HCT116 (cell line): ENCODE data around the gene RFX8.

Source experiments
- EZH2 ChIP-seq: fragments of 200-600 bp; sonication (generic); IDR thresholded peaks from 2 replicates; pipeline ENCODE4 v1.6.1; 2017; ENCODE audit warnings: antibody characterized with exemption, mixed run types
- EZH2phosphoT487 ChIP-seq: fragments of 200-600 bp; IDR thresholded peaks from 2 replicates; pipeline ENCODE4 v1.6.1; 2018; ENCODE audit warnings: antibody characterized with exemption, borderline replicate concordance
- POLR2A ChIP-seq: IDR thresholded peaks from 2 replicates; pipeline ENCODE4 v1.7.0; 2011; ENCODE audit warnings: borderline replicate concordance; ENCODE audit not compliant: insufficient read depth, insufficient read length; ENCODE audit errors: extremely low read depth
- POLR2AphosphoS5 ChIP-seq: IDR thresholded peaks from 2 replicates; pipeline ENCODE4 v1.6.1; 2011; ENCODE audit warnings: mild to moderate bottlenecking, low read depth, low read length, moderate library complexity
- SP1 ChIP-seq: IDR thresholded peaks from 2 replicates; pipeline ENCODE4 v1.6.1; 2012; ENCODE audit warnings: low read depth
- YY1 ChIP-seq: IDR thresholded peaks from 2 replicates; pipeline ENCODE4 v1.6.1; 2011; ENCODE audit warnings: low read length, low read depth, moderate library complexity, mild to moderate bottlenecking; ENCODE audit not compliant: insufficient replicate concordance; ENCODE audit errors: extremely low read depth
- TF ChIP-seq, protein P1 (sequence below), 3 experiments: fragments of 200-600 bp in 1 of 3; sonication (generic) in 1 of 3; IDR thresholded peaks in 2 of 3; conservative IDR thresholded peaks in 1 of 3; 2 replicates each; pipeline ENCODE4 v1.5.1; 2012 to 2017; ENCODE audit warnings: low read depth in 2 of 3, low read length in 2 of 3, antibody characterized with exemption in 1 of 3, borderline replicate concordance in 1 of 3, control low read depth in 1 of 3, mild to moderate bottlenecking in 1 of 3, mixed read lengths in 1 of 3, mixed run types in 1 of 3, moderate library complexity in 1 of 3; ENCODE audit not compliant: insufficient read depth in 1 of 3

DNA sequence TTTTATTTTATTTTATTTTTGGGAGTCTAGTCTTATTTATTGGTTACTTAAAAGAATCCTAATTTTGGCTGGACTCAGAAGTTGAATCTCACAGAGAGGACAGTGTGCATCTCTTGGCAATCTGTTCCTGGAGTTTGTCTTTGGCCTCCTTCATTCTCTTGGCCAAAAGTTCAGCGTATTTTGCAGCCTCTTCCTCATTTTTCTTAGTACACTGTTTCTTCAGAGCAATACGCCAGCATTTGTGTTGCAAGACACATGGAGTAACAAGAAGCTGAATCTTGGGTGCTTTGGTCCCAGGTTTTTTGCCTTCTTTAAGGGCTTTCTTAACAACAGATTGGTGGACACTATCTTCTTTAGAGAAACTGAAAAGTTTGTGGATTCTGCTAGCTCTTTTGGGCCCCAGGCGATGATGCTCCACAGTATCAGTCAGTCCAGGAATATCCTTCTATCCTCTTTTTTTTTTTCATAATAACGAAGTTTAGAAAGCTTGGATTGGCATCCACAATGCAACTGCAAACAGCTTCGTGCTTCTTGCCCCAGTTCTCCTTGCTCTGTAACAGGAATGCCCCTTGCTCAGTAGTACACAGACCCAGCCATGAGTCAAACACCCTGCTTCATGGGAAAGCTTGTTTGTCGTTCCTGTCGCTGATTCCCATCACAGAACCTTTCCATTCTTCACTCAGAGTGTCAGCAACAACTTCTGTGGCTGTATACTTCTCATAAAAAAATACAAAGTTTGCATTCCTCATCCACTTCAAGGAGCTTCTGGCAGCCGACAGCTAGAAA is 34.8 kb upstream of the RFX8 start:
- no peak for TF ChIP-seq SP1
- TF ChIP-seq POLR2AphosphoS5, result no peak
- TF ChIP-seq, protein P1, sequence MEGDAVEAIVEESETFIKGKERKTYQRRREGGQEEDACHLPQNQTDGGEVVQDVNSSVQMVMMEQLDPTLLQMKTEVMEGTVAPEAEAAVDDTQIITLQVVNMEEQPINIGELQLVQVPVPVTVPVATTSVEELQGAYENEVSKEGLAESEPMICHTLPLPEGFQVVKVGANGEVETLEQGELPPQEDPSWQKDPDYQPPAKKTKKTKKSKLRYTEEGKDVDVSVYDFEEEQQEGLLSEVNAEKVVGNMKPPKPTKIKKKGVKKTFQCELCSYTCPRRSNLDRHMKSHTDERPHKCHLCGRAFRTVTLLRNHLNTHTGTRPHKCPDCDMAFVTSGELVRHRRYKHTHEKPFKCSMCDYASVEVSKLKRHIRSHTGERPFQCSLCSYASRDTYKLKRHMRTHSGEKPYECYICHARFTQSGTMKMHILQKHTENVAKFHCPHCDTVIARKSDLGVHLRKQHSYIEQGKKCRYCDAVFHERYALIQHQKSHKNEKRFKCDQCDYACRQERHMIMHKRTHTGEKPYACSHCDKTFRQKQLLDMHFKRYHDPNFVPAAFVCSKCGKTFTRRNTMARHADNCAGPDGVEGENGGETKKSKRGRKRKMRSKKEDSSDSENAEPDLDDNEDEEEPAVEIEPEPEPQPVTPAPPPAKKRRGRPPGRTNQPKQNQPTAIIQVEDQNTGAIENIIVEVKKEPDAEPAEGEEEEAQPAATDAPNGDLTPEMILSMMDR (IDR thresholded peaks at IDR 0.05 in 2 of 3, conservative IDR thresholded peaks at IDR 0.05 in 1 of 3; ENCODE audit: borderline replicate concordance in 1 of 3, insufficient read depth in 1 of 3, low read depth in 2 of 3, low read length in 2 of 3), result no peak
- no peak for TF ChIP-seq EZH2
- no peak for TF ChIP-seq POLR2A
- TF ChIP-seq EZH2phosphoT487, result no peak
- TF ChIP-seq YY1, result no peak
